Lung (tissue), 12 donors: ENCODE results near the gene EPG5. TPM values are rescaled to one million over a fixed set of nuclear protein-coding genes. Genes with fewer than 3 reads are reported as not detected.

Source experiments
- ATAC-seq: fragments of 200-7000 bp; cut with Tn5 transposase; one replicate; pipeline ENCODE4 v1.9.1; 2020; ENCODE audit warnings: moderate number of reproducible peaks; ENCODE audit not compliant: insufficient read depth, low FRiP score
- DNase-seq, 3 donors: peaks; one replicate each; pipeline ENCODE4 v3.0.0-alpha.2; 2013 to 2017
- H3K27ac ChIP-seq, 2 donors: one replicate each; pipeline ENCODE4 v1.5.1; 2013; ENCODE audit warnings: mild to moderate bottlenecking in 2 of 2, moderate library complexity in 2 of 2, control low read depth in 1 of 2, inconsistent platforms in 1 of 2, low read depth in 1 of 2, low read length in 1 of 2
- H3K27me3 ChIP-seq, 3 donors: one replicate each; pipeline ENCODE4 v1.5.1; 2013; ENCODE audit warnings: low read length in 2 of 3; ENCODE audit not compliant: control insufficient read depth in 3 of 3, insufficient read depth in 3 of 3
- H3K36me3 ChIP-seq, 4 donors: one replicate each; pipeline ENCODE4 v1.5.1; 2013; ENCODE audit warnings: low read length in 4 of 4, mild to moderate bottlenecking in 1 of 4, moderate library complexity in 1 of 4; ENCODE audit not compliant: control insufficient read depth in 4 of 4, insufficient read depth in 4 of 4
- H3K4me1 ChIP-seq, 5 donors: one replicate each; pipeline ENCODE4 v1.5.1; 2013; ENCODE audit warnings: low read length in 5 of 5, mild to moderate bottlenecking in 2 of 5, moderate library complexity in 1 of 5; ENCODE audit not compliant: control insufficient read depth in 5 of 5, insufficient read depth in 5 of 5
- H3K4me3 ChIP-seq: one replicate; pipeline ENCODE4 v1.5.1; 2013; ENCODE audit warnings: mild to moderate bottlenecking, control low read depth, moderate library complexity
- H3K9ac ChIP-seq, 2 donors: one replicate each; pipeline ENCODE4 v1.5.1; 2013; ENCODE audit warnings: low read length in 2 of 2, control low read depth in 1 of 2; ENCODE audit not compliant: insufficient read depth in 1 of 2
- H3K9me3 ChIP-seq, 4 donors: one replicate each; pipeline ENCODE4 v1.5.1; 2013; ENCODE audit warnings: low read length in 3 of 4, mild to moderate bottlenecking in 1 of 4, moderate library complexity in 1 of 4; ENCODE audit not compliant: control insufficient read depth in 4 of 4, insufficient read depth in 3 of 4
- CTCF ChIP-seq: IDR thresholded peaks from 2 replicates; pipeline ENCODE4 v1.5.1; 2012; ENCODE audit warnings: mild to moderate bottlenecking; ENCODE audit errors: control extremely low read depth, extremely low read depth
- WGBS, 2 donors: extraction: QIAGEN DNeasy Blood & Tissue Kit; methylation state at CpG; one replicate each; pipeline ENCODE4 v1.1.7; 2013; 5-methylcytosine and 5-hydroxymethylcytosine counted together
- polyA plus RNA-seq, 2 donors: library from polyadenylated mRNA; stranded (reverse); fragments of 200-250 nt; gene quantifications; one replicate each; pipeline ENCODE4 v1.2.1, GENCODE V29; 2013
- total RNA-seq, 2 donors: library from RNA; depleted of rRNA in 1 of 2; stranded (reverse); fragments of >200 nt in 1 of 2; gene quantifications; one replicate each; pipeline ENCODE4 v1.2.1, GENCODE V29; 2014 to 2021
- donor health status: control.
- donor health status: control.
- donor health status: Bipolar disorder and iron deficiency.
- donor health status: healthy.
- donor health status: DM: yes; HTN: yes; CAD: no.

EPG5 gene
- total and polyA plus RNA-seq, 4 donors, result 7.0 to 64.5 (median 20.9) TPM

- no peak overlapping the region for H3K4me3 ChIP-seq
- TF ChIP-seq CTCF, result no peak
- ATAC-seq, result no peak
- H3K4me1 ChIP-seq, result peaks cover 0 to 26% (median 9%) of the 10 kb centered on the region in 5 donors
- no peaks in the 10 kb centered on the region for H3K36me3 ChIP-seq
- H3K27ac ChIP-seq, result no peak overlapping the region
- no peak for DNase-seq
- H3K9ac ChIP-seq, result no peak overlapping the region
- 78 to 86% methylated on average over 1 of the region's 1 CpG for WGBS, 2 donors
- H3K27me3 ChIP-seq, result peaks cover 0 to 35% (median 31%) of the 10 kb centered on the region in 3 donors
- peaks cover 0 to 4% (median 0%) of the 10 kb centered on the region in 4 donors for H3K9me3 ChIP-seq
Measured at GRCh38 chr18:45834306-45834705, 132.8 kb downstream of the EPG5 start.

- TF ChIP-seq CTCF, result no peak
- DNase-seq (no peak), ATAC-seq (no peak)
- 75 to 79% methylated on average over 5 of the region's 5 CpGs for WGBS, 2 donors
- Histone ChIP-seq H3K4me3 (no peak overlapping the region), H3K27me3 (peaks cover 0 to 32% (median 27%) of the 10 kb centered on the region in 3 donors), H3K36me3 (no peaks in the 10 kb centered on the region), H3K9me3 (peaks cover 0 to 4% (median 0%) of the 10 kb centered on the region in 4 donors), H3K4me1 (peaks cover 0 to 27% (median 14%) of the 10 kb centered on the region in 5 donors), H3K9ac (no peak overlapping the region), H3K27ac (no peak overlapping the region)
Measured at GRCh38 chr18:45833846-45834245, 133.3 kb downstream of the EPG5 start.

- Histone ChIP-seq H3K36me3 (no peaks in the 10 kb centered on the region), H3K9me3 (no peaks in the 10 kb centered on the region), H3K27me3 (peaks cover 0 to 11% (median 10%) of the 10 kb centered on the region in 3 donors), H3K4me1 (peaks cover 0 to 27% (median 14%) of the 10 kb centered on the region in 5 donors), H3K4me3 (no peak overlapping the region), H3K27ac (no peak overlapping the region), H3K9ac (no peak overlapping the region)
- no peak for TF ChIP-seq CTCF
- DNase-seq, result no peak
- no peak for ATAC-seq
- 90 to 92% methylated on average over 7 of the region's 7 CpGs for WGBS, 2 donors
Measured at GRCh38 chr18:45830917-45831316, 136.2 kb downstream of the EPG5 start.

- Histone ChIP-seq H3K4me3 (no peak overlapping the region), H3K36me3 (no peaks in the 10 kb centered on the region), H3K9ac (no peak overlapping the region), H3K27me3 (peaks cover 0 to 10% (median 6%) of the 10 kb centered on the region in 3 donors), H3K9me3 (no peaks in the 10 kb centered on the region), H3K4me1 (peaks cover 0 to 27% (median 12%) of the 10 kb centered on the region in 5 donors), H3K27ac (no peak overlapping the region)
- WGBS, 2 donors, result 73 to 78% methylated on average over 9 of the region's 9 CpGs
- TF ChIP-seq CTCF, result no peak
- no peak for DNase-seq
- ATAC-seq, result no peak
Measured at GRCh38 chr18:45829855-45830254, 137.3 kb downstream of the EPG5 start.
